OCI-LY7 (cell line): ENCODE measurements around the gene VASH2. TPM values are rescaled to one million over a fixed set of nuclear protein-coding genes. Genes with fewer than 3 reads are reported as not detected.

ENCODE experiments used
- BruUV-seq: library from RNA; stranded (reverse); fragments of 400-500 nt; replicated peaks from 2 replicates; lab custom pipeline; 2021; lab: Mats Ljungman, UMichigan
- CTCF ChIA-PET: fragments of 300-600 bp; sonication (Branson Sonifier 250); formaldehyde crosslinking; loops from one replicate; lab custom pipeline; 2022; ENCODE audit warnings: antibody characterized with exemption; ENCODE audit not compliant: unreplicated experiment; lab: Charles Lee
- POLR2A ChIA-PET: fragments of 300-600 bp; sonication (Branson Sonifier 250); formaldehyde crosslinking; loops from one replicate; lab custom pipeline; 2022; ENCODE audit warnings: antibody characterized with exemption; lab: Charles Lee
- DNase-seq: peaks from one replicate; pipeline ENCODE4 v3.0.0-alpha.2; 2015; ENCODE audit warnings: low spot score
- H2AFZ ChIP-seq: fragments of 200-600 bp; sonication (generic), shearing (Covaris generic); 2 replicates; pipeline ENCODE4 v1.6.1; 2014; ENCODE audit warnings: mild to moderate bottlenecking, antibody characterized with exemption, low read length, moderate library complexity
- H3K27ac ChIP-seq: fragments of 200-600 bp; sonication (generic); 2 replicates; pipeline ENCODE4 v1.5.1; 2014; ENCODE audit warnings: mixed run types, low read depth, mild to moderate bottlenecking, moderate library complexity, low read length, inconsistent platforms; ENCODE audit not compliant: poor library complexity, severe bottlenecking
- H3K36me3 ChIP-seq: fragments of 200-600 bp; sonication (generic); 2 replicates; pipeline ENCODE4 v1.6.1; 2014; ENCODE audit warnings: mild to moderate bottlenecking, antibody characterized with exemption, low read length, moderate library complexity, mixed read lengths; ENCODE audit not compliant: insufficient read depth
- H3K4me1 ChIP-seq: fragments of 200-600 bp; sonication (generic); 2 replicates; pipeline ENCODE4 v1.5.1; 2014; ENCODE audit warnings: mild to moderate bottlenecking, low read length; ENCODE audit not compliant: insufficient read depth, poor library complexity, severe bottlenecking
- H3K4me2 ChIP-seq: fragments of 200-600 bp; sonication (generic); 2 replicates; pipeline ENCODE4 v1.6.1; 2014; ENCODE audit warnings: mild to moderate bottlenecking, low read length
- H3K4me3 ChIP-seq: fragments of 200-600 bp; sonication (generic); 2 replicates; pipeline ENCODE4 v1.5.1; 2014; ENCODE audit warnings: mild to moderate bottlenecking, low read depth, low read length; ENCODE audit not compliant: poor library complexity, severe bottlenecking
- H3K79me2 ChIP-seq: fragments of 200-600 bp; sonication (generic); 2 replicates; pipeline ENCODE4 v1.6.1; 2016; ENCODE audit warnings: low read depth, mild to moderate bottlenecking, low read length, moderate library complexity, mixed read lengths; ENCODE audit not compliant: insufficient read depth
- H3K9me2 ChIP-seq: fragments of 200-600 bp; sonication (generic); 2 replicates; pipeline ENCODE4 v1.6.1; 2016; ENCODE audit warnings: mild to moderate bottlenecking, low read length, mixed read lengths; ENCODE audit not compliant: insufficient read depth
- H3K9me3 ChIP-seq: fragments of 200-600 bp; sonication (generic); 2 replicates; pipeline ENCODE4 v1.6.1; 2014; ENCODE audit warnings: mild to moderate bottlenecking, mixed run types, low read length, mixed read lengths
- H4K20me1 ChIP-seq: fragments of 200-600 bp; sonication (generic); 2 replicates; pipeline ENCODE4 v1.6.1; 2014; ENCODE audit warnings: mild to moderate bottlenecking, antibody characterized with exemption, low read length, moderate library complexity, mixed read lengths; ENCODE audit not compliant: insufficient read depth
- EZH2phosphoT487 ChIP-seq: fragments of 200-600 bp; sonication (generic); IDR thresholded peaks from 2 replicates; pipeline ENCODE4 v1.6.1; 2018; ENCODE audit warnings: low read depth, borderline replicate concordance, mild to moderate bottlenecking, mixed run types, antibody characterized with exemption, low read length, moderate library complexity, mixed read lengths
- intact Hi-C: fragments of 100-400 bp; cut with micrococcal nuclease; formaldehyde crosslinking; loops from one replicate; pipeline ENCODE4 v1.10.0; 2022; ENCODE audit not compliant: unreplicated experiment
- total RNA-seq, 2 experiments: library from RNA; depleted of rRNA in 1 of 2; stranded (reverse); fragments of >200 nt in 1 of 2; shearing (Covaris generic) in 1 of 2; gene quantifications; 2 replicates each; pipeline ENCODE4 v1.2.3, GENCODE V29; 2014 to 2022
- TF ChIP-seq, protein P1 (sequence below): fragments of 200-600 bp; sonication (generic); conservative IDR thresholded peaks from 2 replicates; pipeline ENCODE4 v1.5.1; 2014; ENCODE audit warnings: mild to moderate bottlenecking, antibody characterized with exemption, low read length, moderate library complexity, mixed read lengths

VASH2 gene
- total RNA-seq, 2 experiments from 2014 or later: 7.3 to 7.4 TPM

DNA sequence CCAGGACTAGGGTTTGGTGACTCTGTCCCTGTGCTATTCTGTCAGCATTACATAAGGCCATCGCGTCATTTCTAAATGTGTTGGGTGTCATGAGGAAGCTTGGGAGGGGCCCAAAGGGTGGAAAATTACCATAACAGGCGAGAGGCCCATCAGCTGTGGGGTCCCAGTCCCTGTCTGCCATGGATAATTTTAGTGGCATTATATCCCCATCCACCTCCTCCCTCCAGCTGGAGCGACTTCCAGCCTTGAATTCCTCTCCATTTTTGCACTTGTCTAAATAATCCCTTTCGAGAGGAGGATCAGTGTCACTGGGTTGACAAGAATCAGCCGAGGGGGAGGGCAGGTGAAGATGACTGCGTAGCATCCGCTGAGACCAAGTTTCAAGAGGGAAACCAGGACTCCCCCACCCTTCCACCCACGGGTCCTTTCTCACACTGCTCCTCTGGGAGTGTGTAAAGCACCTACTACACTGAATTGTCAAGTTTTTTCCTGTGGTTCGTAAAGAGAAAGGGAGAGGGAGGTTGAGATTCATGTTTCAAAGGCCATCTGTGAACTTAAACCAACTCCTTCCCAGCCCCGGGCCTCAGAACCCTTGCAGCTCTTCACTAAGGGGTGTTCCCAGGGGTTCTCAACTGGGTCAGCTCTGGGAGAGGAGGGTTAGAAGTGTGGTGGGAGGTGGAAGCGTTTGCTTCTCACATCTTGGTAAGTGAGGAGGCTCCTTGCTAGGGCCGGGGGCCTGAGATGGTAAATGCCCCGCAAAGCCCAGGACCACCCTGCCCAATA is 29.2 kb downstream of the VASH2 start:
- Histone ChIP-seq H3K9me2 (no peaks in the 10 kb centered on the region), H3K4me3 (no peak overlapping the region), H2AFZ (no peak overlapping the region), H3K9me3 (no peaks in the 10 kb centered on the region), H4K20me1 (no peaks in the 10 kb centered on the region), H3K79me2 (no peaks in the 10 kb centered on the region), H3K36me3 (no peaks in the 10 kb centered on the region), H3K4me2 (no peak overlapping the region), H3K27ac (no peak overlapping the region), H3K4me1 (no peaks in the 10 kb centered on the region)
- CTCF ChIA-PET: no interaction called here
- POLR2A ChIA-PET: interaction anchor here (0.6 kb wide), 1 partner anchor 151 kb away, joined by 3 read pairs; no protein-coding TSS in a partner anchor
- no TSS peak for BruUV-seq
- intact Hi-C loops: no loop called here
- no peak for DNase-seq
- TF ChIP-seq, protein P1, sequence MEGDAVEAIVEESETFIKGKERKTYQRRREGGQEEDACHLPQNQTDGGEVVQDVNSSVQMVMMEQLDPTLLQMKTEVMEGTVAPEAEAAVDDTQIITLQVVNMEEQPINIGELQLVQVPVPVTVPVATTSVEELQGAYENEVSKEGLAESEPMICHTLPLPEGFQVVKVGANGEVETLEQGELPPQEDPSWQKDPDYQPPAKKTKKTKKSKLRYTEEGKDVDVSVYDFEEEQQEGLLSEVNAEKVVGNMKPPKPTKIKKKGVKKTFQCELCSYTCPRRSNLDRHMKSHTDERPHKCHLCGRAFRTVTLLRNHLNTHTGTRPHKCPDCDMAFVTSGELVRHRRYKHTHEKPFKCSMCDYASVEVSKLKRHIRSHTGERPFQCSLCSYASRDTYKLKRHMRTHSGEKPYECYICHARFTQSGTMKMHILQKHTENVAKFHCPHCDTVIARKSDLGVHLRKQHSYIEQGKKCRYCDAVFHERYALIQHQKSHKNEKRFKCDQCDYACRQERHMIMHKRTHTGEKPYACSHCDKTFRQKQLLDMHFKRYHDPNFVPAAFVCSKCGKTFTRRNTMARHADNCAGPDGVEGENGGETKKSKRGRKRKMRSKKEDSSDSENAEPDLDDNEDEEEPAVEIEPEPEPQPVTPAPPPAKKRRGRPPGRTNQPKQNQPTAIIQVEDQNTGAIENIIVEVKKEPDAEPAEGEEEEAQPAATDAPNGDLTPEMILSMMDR: no peak
- no peak for TF ChIP-seq EZH2phosphoT487

DNA sequence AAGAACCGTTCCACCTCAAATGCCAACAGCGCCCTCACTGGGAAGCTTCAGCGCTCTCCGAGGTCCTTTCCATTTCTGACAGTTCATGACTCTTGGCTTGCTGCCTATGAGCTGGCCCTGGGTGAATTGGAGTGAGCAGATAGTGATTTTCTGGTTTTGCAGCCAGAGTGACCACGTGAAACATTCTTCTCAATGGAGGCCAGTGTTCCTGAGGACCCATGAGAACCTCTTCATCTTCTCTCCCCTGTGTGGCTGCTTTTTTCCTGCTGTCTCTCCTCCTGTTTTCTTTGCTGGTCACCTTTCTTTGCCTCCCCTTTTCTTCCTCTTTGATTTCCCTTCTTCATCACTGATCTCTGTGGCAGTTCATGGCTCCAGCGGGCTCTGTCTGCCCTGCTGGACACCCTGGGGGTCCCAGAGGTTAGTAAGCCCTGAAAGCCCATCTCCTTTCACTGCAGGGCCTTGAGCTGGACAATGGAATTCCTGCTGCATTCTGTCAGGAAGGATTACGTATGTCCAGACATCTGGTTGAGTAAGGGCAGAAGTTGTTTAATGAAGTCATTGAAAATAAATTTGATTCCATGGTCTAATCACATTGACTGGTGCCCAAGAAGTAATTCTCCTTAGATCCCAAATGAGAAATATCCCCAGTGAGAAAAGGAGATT is 29.9 kb downstream of the VASH2 start:
- H3K79me2 ChIP-seq: no peaks in the 10 kb centered on the region
- TF ChIP-seq, protein P1: no peak
- no peak for TF ChIP-seq EZH2phosphoT487
- intact Hi-C loops: no loop called here
- H3K36me3 ChIP-seq: no peaks in the 10 kb centered on the region
- no peak overlapping the region for H3K4me2 ChIP-seq
- BruUV-seq: no TSS peak
- no peak overlapping the region for H2AFZ ChIP-seq
- H4K20me1 ChIP-seq: no peaks in the 10 kb centered on the region
- POLR2A ChIA-PET: no interaction called here
- no peaks in the 10 kb centered on the region for H3K9me2 ChIP-seq
- no peaks in the 10 kb centered on the region for H3K4me1 ChIP-seq
- H3K9me3 ChIP-seq: no peaks in the 10 kb centered on the region
- no peak overlapping the region for H3K27ac ChIP-seq
- CTCF ChIA-PET: no interaction called here
- DNase-seq: no peak
- H3K4me3 ChIP-seq: no peak overlapping the region

DNA sequence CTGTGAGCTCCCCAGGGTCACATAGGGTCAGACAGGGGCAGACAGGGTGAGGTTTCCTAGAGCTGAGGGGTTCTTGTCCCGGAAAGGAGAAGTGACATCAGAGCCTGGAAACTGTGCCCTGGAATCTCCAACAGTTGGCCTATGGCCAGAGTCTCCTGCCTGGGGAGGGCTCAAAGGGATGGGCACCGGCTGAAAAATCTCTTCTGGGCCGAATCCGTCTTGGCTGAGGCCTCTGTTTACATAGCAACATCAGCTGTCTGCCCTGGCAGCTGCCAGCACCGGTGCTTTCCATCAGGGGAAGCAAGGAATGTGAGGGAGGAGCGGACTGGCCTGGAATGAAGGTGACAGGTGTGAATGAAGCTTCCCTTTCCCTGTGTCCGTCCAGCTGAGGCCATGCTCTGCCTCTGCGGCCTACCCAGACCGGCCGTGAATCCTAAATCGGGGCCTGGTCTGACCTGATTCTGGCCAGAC is 30.7 kb downstream of the VASH2 start:
- ChIA-PET CTCF (no interaction called here), POLR2A (no interaction called here)
- Histone ChIP-seq H4K20me1 (no peaks in the 10 kb centered on the region), H3K27ac (no peak overlapping the region), H3K9me3 (no peaks in the 10 kb centered on the region), H3K4me3 (no peak overlapping the region), H3K4me1 (no peaks in the 10 kb centered on the region), H3K9me2 (no peaks in the 10 kb centered on the region), H3K79me2 (no peaks in the 10 kb centered on the region), H2AFZ (no peak overlapping the region), H3K4me2 (no peak overlapping the region), H3K36me3 (no peaks in the 10 kb centered on the region)
- no peak for TF ChIP-seq EZH2phosphoT487
- TF ChIP-seq, protein P1: no peak
- BruUV-seq: no TSS peak
- DNase-seq: no peak
- intact Hi-C loops: no loop called here
